ENCODE results near the gene OSBPL10.

- no peak for TF ChIP-seq CTCF (IDR thresholded peaks at IDR 0.05)
- TF ChIP-seq POLR2A (IDR thresholded peaks at IDR 0.05), result no peak
Measured at GRCh38 chr3:31981206-31982181, at the start of gene OSBPL10, which contains the start of gene ZNF860.
